Measurements from ENCODE around the gene SLC19A2.

DNA sequence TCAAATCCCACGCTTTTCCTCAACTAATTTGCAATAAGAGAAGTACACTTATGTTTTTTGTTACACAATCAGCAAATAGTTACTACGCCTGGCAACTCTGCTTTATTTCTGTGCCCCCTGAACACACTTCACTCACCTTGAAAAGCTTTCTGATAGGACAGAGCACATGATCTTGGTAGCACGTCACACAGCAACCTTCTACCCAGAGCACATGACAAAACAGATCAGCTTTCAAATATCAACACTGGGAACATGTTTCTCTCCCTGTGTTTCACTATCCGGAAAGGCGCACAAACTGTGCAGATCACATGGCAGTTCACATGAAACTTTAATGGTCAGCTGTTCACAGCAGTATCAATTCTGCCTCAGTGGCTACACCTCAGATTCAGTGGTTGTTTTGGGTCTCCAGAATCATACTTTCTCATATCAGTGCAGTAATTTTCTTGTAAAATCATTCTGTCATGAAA lies 2.2 kb downstream of the SLC19A2 start:
- TF ChIP-seq, protein P1, sequence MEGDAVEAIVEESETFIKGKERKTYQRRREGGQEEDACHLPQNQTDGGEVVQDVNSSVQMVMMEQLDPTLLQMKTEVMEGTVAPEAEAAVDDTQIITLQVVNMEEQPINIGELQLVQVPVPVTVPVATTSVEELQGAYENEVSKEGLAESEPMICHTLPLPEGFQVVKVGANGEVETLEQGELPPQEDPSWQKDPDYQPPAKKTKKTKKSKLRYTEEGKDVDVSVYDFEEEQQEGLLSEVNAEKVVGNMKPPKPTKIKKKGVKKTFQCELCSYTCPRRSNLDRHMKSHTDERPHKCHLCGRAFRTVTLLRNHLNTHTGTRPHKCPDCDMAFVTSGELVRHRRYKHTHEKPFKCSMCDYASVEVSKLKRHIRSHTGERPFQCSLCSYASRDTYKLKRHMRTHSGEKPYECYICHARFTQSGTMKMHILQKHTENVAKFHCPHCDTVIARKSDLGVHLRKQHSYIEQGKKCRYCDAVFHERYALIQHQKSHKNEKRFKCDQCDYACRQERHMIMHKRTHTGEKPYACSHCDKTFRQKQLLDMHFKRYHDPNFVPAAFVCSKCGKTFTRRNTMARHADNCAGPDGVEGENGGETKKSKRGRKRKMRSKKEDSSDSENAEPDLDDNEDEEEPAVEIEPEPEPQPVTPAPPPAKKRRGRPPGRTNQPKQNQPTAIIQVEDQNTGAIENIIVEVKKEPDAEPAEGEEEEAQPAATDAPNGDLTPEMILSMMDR (IDR thresholded peaks at IDR 0.05) = no peak
- peak in 1 of 4 donors; percentile 56 for TF ChIP-seq POLR2A (IDR thresholded peaks at IDR 0.05)

All from stomach (tissue), 4 donors.